ENCODE data around the gene MMP20. TPM values are rescaled to one million over a fixed set of nuclear protein-coding genes. Genes with fewer than 3 reads are reported as not detected.

Gene MMP20
- total RNA-seq, 1 donor from 2014 or later: not detected

GRCh38 chr11:102582140-102582539 lies 43.0 kb downstream of the MMP20 start:
- no peak for TF ChIP-seq CTCF (conservative IDR thresholded peaks at IDR 0.05)
- Mint-ChIP-seq H3K4me3 (no peak overlapping the region), H3K4me1 (ENCODE audit: unreplicated experiment) (no peaks in the 10 kb centered on the region), H3K36me3 (no peaks in the 10 kb centered on the region), H3K27me3 (no peaks in the 10 kb centered on the region), H3K9me3 (no peaks in the 10 kb centered on the region), H3K27ac (no peak overlapping the region)
- no peak for DNase-seq (ENCODE audit: extremely low spot score, unreplicated experiment)

GRCh38 chr11:102581066-102581465 lies 44.1 kb downstream of the MMP20 start:
- H3K9me3 Mint-ChIP-seq: no peaks in the 10 kb centered on the region
- DNase-seq (ENCODE audit: extremely low spot score, unreplicated experiment): no peak

GRCh38 chr11:102580185-102580951 lies 44.8 kb downstream of the MMP20 start:
- no peak for DNase-seq (ENCODE audit: extremely low spot score, unreplicated experiment)
- Mint-ChIP-seq H3K36me3 (no peaks in the 10 kb centered on the region), H3K9me3 (no peaks in the 10 kb centered on the region), H3K27ac (no peak overlapping the region), H3K27me3 (no peaks in the 10 kb centered on the region), H3K4me1 (ENCODE audit: unreplicated experiment) (no peaks in the 10 kb centered on the region), H3K4me3 (no peak overlapping the region)
- no peak for TF ChIP-seq CTCF (conservative IDR thresholded peaks at IDR 0.05)

More at GRCh38 chr11:102581066-102581465, 44.1 kb downstream of the MMP20 start:
- TF ChIP-seq CTCF (conservative IDR thresholded peaks at IDR 0.05): no peak
- H3K4me1 Mint-ChIP-seq (ENCODE audit: unreplicated experiment): no peaks in the 10 kb centered on the region
- H3K4me3 Mint-ChIP-seq: no peak overlapping the region
- no peaks in the 10 kb centered on the region for H3K36me3 Mint-ChIP-seq
- no peak overlapping the region for H3K27ac Mint-ChIP-seq
- H3K27me3 Mint-ChIP-seq: no peaks in the 10 kb centered on the region

- H3K36me3 Mint-ChIP-seq: no peaks in the 10 kb centered on the region
- no peak overlapping the region for H3K27ac Mint-ChIP-seq
- TF ChIP-seq CTCF (conservative IDR thresholded peaks at IDR 0.05): no peak
- no peak for DNase-seq (ENCODE audit: extremely low spot score, unreplicated experiment)
- H3K9me3 Mint-ChIP-seq: no peaks in the 10 kb centered on the region
- no peaks in the 10 kb centered on the region for H3K4me1 Mint-ChIP-seq (ENCODE audit: unreplicated experiment)
- H3K4me3 Mint-ChIP-seq: no peak overlapping the region
- no peaks in the 10 kb centered on the region for H3K27me3 Mint-ChIP-seq
Observed at GRCh38 chr11:102577723-102578122, 47.4 kb downstream of the MMP20 start.

- no peaks in the 10 kb centered on the region for H3K4me1 Mint-ChIP-seq (ENCODE audit: unreplicated experiment)
- no peak for DNase-seq (ENCODE audit: extremely low spot score, unreplicated experiment)
- H3K27me3 Mint-ChIP-seq: no peaks in the 10 kb centered on the region
- no peak for TF ChIP-seq CTCF (conservative IDR thresholded peaks at IDR 0.05)
- H3K36me3 Mint-ChIP-seq: no peaks in the 10 kb centered on the region
- H3K4me3 Mint-ChIP-seq: no peak overlapping the region
- H3K27ac Mint-ChIP-seq: no peak overlapping the region
- no peaks in the 10 kb centered on the region for H3K9me3 Mint-ChIP-seq
Observed at GRCh38 chr11:102577182-102577581, 48.0 kb downstream of the MMP20 start.
